ENCODE results near the gene CYP46A1. TPM values are rescaled to one million over a fixed set of nuclear protein-coding genes. Genes with fewer than 3 reads are reported as not detected.

The CYP46A1 gene
- total and polyA plus RNA-seq, 10 donors = 0.11 to 0.85 (median 0.32) TPM

DNA sequence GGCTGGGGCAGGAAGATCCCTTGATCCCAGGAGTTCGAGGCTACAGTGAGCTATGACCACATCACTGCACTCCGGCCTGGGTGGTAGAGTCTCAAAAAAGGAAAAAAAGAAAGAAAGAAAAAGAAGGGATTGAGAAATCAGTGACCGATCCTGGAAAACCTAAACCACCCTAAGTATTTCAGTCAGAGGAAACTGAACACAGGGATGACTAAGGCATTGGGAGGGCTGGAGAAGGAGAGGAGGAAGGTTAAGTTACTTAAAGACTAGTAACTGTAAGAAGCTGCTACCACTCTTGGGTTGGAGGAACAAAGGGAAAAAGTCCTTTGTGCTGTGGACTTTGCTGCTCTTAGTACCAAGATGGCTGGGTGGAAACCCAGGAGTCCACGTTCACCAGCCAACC, 28.6 kb upstream of the CYP46A1 start:
- no peaks in the 10 kb centered on the region for H3K36me3 ChIP-seq
- intact Hi-C loops (cut with DNase I; ENCODE audit: low total_unique reads) = no loop called here
- no peak for TF ChIP-seq POLR2AphosphoS5 (IDR thresholded peaks at IDR 0.05)
- H3K4me3 ChIP-seq = no peak overlapping the region
- DNase-seq = no peak
- 82 to 87% (median 86%) methylated on average over 4 of the region's 4 CpGs for WGBS, 5 donors
- peaks cover 0 to 10% (median 2%) of the 10 kb centered on the region in 6 donors for H3K4me1 ChIP-seq
- H3K9me3 ChIP-seq = no peaks in the 10 kb centered on the region
- H3K27ac ChIP-seq = no peak overlapping the region
- peaks cover 0 to 64% (median 18%) of the 10 kb centered on the region in 7 donors for H3K27me3 ChIP-seq (replicated peaks in 1 of 7)

DNA sequence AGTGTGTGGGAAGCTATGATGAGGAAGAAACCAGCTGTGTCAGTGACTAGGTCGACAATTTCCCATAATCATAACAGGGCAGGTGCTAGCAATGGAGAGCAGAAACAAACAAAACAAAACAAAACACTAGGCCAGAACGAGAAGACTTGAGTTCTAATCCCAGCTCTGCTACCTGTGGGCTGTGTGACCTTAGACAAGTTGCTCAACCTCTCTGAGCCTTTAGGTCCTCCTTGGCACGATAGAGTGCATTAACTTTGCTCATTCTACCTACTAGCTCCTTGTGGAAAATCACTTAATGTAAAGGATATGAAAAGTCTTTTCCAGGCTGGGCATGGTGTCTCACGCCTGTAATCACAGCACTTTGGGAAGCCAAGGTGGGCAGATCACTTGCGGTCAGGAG, 27.9 kb upstream of the CYP46A1 start:
- WGBS, 5 donors = 71 to 83% (median 78%) methylated on average over 5 of the region's 5 CpGs
- Histone ChIP-seq H3K27me3 (replicated peaks in 1 of 7) (peaks cover 0 to 71% (median 20%) of the 10 kb centered on the region in 7 donors), H3K4me1 (peaks cover 0 to 10% (median 2%) of the 10 kb centered on the region in 6 donors), H3K27ac (no peak overlapping the region), H3K9me3 (no peaks in the 10 kb centered on the region), H3K4me3 (no peak overlapping the region), H3K36me3 (no peaks in the 10 kb centered on the region)
- TF ChIP-seq POLR2A (IDR thresholded peaks at IDR 0.05) (no peak), POLR2AphosphoS5 (IDR thresholded peaks at IDR 0.05) (no peak)
- TF ChIP-seq, protein P1, sequence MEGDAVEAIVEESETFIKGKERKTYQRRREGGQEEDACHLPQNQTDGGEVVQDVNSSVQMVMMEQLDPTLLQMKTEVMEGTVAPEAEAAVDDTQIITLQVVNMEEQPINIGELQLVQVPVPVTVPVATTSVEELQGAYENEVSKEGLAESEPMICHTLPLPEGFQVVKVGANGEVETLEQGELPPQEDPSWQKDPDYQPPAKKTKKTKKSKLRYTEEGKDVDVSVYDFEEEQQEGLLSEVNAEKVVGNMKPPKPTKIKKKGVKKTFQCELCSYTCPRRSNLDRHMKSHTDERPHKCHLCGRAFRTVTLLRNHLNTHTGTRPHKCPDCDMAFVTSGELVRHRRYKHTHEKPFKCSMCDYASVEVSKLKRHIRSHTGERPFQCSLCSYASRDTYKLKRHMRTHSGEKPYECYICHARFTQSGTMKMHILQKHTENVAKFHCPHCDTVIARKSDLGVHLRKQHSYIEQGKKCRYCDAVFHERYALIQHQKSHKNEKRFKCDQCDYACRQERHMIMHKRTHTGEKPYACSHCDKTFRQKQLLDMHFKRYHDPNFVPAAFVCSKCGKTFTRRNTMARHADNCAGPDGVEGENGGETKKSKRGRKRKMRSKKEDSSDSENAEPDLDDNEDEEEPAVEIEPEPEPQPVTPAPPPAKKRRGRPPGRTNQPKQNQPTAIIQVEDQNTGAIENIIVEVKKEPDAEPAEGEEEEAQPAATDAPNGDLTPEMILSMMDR (IDR thresholded peaks at IDR 0.05 in 8 of 11, conservative IDR thresholded peaks at IDR 0.05 in 3 of 11) = no peak
- DNase-seq = no peak
- intact Hi-C loops (cut with DNase I; ENCODE audit: low total_unique reads) = no loop called here

DNA sequence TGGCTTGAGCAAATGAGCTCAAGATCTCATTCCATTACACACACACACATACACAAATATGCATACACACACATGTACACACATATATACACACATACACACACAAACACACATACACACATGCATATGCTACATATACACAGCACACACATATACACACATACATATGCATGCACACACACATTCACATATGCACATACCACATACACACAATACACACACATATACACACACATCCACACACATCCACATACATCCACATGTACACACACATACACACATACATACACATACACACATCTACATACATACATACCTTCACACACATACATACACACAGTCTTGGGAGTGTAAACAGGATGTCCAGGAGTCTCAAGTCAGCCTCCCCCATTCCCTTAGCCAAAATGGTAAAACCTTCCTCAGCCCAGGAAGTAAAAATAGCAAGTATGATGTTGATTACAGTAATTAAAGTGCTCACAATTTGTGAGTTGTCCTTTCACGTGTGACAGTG, 26.4 kb upstream of the CYP46A1 start:
- DNase-seq = no peak
- H3K27ac ChIP-seq = no peak overlapping the region
- no peaks in the 10 kb centered on the region for H3K9me3 ChIP-seq
- peaks cover 0 to 10% (median 2%) of the 10 kb centered on the region in 6 donors for H3K4me1 ChIP-seq
- no peak overlapping the region for H3K4me3 ChIP-seq
- intact Hi-C loops (cut with DNase I; ENCODE audit: low total_unique reads) = no loop called here
- 48 to 63% (median 53%) methylated on average over 1 of the region's 1 CpG for WGBS, 5 donors
- TF ChIP-seq POLR2A (IDR thresholded peaks at IDR 0.05) (no peak), POLR2AphosphoS5 (IDR thresholded peaks at IDR 0.05) (no peak)
- TF ChIP-seq, protein P1 (IDR thresholded peaks at IDR 0.05 in 8 of 11, conservative IDR thresholded peaks at IDR 0.05 in 3 of 11) = no peak
- peaks cover 0 to 83% (median 20%) of the 10 kb centered on the region in 7 donors for H3K27me3 ChIP-seq (replicated peaks in 1 of 7)
- H3K36me3 ChIP-seq = no peaks in the 10 kb centered on the region

DNA sequence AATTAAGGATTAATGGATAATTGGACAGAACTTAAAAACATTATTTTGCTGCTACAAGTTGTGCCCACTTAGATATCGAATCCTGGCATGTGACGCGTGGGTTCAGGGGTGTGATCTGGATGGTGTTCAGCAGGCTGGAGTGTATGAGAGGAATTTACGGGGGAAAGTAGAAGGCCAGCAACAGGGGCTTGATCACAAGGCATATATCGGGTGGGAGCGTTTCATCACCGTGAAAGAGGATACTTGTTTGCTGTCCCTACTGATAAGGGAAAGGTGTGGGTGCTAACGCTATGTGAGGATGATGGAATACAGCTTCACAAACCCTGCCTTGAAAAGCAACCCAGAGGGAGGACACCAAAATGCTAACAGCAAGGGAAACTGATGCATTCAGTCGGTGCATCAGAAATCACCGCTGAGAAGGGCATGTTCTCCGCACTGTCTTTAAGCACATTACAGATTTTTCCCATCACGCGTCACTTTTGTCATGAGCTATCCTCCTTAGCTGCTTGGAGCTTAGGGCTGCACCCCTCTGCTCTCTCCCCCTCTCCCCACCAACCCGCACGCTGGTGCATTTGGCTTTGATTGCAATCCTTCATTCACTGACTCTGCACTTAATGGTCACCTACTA, 25.8 kb upstream of the CYP46A1 start:
- H3K9me3 ChIP-seq = no peaks in the 10 kb centered on the region
- H3K27me3 ChIP-seq (replicated peaks in 1 of 7) = peaks cover 0 to 83% (median 20%) of the 10 kb centered on the region in 7 donors
- H3K36me3 ChIP-seq = no peaks in the 10 kb centered on the region
- H3K4me3 ChIP-seq = no peak overlapping the region
- intact Hi-C loops (cut with DNase I; ENCODE audit: low total_unique reads) = no loop called here
- peaks cover 0 to 10% (median 2%) of the 10 kb centered on the region in 6 donors for H3K4me1 ChIP-seq
- DNase-seq = no peak
- no peak overlapping the region for H3K27ac ChIP-seq
- WGBS, 5 donors = 67 to 75% (median 72%) methylated on average over 15 of the region's 15 CpGs
- TF ChIP-seq POLR2AphosphoS5 (IDR thresholded peaks at IDR 0.05) (no peak), POLR2A (IDR thresholded peaks at IDR 0.05) (no peak)
- TF ChIP-seq, protein P1 (IDR thresholded peaks at IDR 0.05 in 8 of 11, conservative IDR thresholded peaks at IDR 0.05 in 3 of 11) = no peak
